ENCODE data around the gene MYO1B.

GRCh38 chr2:191384829-191385228 lies 139.6 kb downstream of the MYO1B start:
- no peak for TF ChIP-seq CTCF (IDR thresholded peaks at IDR 0.05)
- no peak for TF ChIP-seq POLR2A (IDR thresholded peaks at IDR 0.05)
- no peak for TF ChIP-seq POLR2AphosphoS5 (IDR thresholded peaks at IDR 0.05)

All from sigmoid colon (tissue), 4 donors.